ENCODE results near the gene FAM3A.

FAM3A gene

DNA sequence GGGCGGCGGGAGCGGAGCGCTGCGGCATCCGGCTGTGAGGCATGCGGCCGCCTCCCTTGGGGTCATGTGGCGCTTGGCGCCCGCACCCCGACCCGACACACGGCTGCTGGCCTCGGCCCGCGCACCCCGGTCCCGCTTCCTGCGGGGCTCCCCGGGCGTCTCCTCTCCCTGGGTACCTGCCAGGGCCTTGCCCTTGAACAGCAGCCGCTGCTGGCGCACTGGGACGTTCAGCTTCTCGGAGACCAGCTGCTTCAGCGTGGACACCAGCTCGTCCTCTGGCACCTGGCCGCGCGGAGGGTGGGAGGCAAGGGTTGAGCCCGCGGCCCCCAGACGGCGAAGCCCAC, 30.0 kb downstream of the FAM3A start:
- TF ChIP-seq, protein P1, sequence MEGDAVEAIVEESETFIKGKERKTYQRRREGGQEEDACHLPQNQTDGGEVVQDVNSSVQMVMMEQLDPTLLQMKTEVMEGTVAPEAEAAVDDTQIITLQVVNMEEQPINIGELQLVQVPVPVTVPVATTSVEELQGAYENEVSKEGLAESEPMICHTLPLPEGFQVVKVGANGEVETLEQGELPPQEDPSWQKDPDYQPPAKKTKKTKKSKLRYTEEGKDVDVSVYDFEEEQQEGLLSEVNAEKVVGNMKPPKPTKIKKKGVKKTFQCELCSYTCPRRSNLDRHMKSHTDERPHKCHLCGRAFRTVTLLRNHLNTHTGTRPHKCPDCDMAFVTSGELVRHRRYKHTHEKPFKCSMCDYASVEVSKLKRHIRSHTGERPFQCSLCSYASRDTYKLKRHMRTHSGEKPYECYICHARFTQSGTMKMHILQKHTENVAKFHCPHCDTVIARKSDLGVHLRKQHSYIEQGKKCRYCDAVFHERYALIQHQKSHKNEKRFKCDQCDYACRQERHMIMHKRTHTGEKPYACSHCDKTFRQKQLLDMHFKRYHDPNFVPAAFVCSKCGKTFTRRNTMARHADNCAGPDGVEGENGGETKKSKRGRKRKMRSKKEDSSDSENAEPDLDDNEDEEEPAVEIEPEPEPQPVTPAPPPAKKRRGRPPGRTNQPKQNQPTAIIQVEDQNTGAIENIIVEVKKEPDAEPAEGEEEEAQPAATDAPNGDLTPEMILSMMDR (IDR thresholded peaks at IDR 0.05; ENCODE audit: low read depth, low read length), result no peak

DNA sequence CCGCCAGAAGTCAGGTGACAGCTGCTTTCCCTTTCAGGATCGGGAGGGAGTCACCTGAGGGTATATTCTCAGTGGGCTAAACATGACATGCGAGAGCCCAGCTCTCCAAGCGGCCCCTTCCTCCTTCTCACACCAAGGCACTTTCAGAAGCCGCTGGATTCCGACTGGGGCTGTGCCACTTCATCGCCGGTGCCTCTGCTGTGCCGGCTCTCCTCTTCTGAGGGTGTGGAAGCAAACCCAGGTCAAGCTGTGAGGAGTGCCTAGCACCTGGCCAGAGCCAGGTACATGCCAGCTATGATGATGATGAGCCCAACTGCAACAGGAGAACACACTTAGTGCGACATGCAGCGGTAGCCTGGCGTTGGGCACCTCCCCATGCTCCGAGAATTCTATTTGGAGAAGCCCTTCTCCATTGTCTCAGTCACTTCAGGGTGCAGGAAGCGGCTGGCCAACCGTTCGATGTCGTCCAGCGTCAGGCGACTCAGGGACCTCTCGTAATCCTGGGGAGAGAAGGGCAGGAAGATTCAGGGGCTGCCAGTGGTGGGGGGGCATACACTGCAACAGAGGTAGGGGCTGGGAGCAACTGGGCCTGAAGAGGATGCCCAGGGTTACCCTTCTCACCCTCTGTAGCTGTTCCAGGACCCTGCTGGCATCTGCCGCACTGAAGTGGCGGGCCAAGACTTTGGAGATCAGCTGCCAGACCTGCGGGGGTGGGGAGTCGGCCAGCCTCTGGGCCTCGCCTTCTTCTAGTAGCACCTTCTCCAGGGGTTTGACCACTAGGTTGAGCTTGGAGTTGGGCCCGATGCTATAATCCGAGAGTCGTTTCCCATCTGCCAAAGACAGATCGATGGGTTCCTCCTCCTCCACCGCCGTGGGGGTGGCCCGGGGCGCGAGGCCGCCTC, 30.6 kb downstream of the FAM3A start:
- TF ChIP-seq, protein P1 (IDR thresholded peaks at IDR 0.05; ENCODE audit: low read depth, low read length), result no peak
- peak overlapping the region; percentile 59 for H3K4me3 ChIP-seq (ENCODE audit: low read depth, low read length)

More for the DNA sequence above, 30.0 kb downstream of the FAM3A start:
- peak overlapping the region; percentile 59 for H3K4me3 ChIP-seq (ENCODE audit: low read depth, low read length)

DNA sequence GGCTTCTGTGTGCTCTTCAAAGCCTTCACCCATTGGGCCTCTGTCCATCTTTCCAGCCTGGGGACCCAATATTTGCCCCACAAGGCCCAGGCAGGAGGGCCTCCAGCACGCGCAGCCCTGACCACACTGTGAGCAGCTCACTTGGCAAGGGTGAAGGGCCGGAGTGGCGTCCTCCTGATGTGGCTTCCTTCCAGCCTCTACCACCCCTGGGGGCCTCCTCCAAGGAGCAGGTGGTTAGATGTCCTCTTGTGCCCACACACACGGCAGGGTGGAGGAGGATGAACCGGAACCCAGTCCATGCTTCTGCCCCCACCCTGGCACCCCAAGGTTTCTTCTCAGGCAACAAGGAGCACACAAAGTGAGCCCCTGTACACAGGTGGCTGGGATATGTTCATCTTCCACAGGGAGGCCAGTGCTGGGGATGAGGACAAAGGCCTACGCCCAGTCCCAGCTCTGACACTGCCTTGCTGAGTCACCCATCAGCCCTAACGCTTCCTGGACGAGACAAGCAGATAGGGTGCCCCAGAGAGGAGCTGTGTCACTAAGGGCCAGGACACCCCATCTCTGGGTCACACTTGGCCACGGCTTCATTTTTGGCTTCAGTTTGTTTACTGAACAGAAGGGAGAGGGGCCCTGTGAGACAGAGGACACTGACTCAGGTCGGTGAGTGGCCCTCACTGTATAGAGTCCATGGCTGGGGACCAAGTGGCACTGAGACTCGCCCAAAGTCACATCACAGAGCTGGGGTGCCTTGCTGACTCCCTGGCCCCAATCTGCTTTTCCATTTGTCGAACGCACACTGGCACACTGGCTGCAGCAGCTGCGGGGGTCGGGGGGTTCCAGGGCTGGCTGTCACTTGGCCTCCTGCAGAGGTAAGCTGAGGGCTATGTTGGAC, 31.5 kb downstream of the FAM3A start:
- no peak overlapping the region for H3K4me3 ChIP-seq (ENCODE audit: low read depth, low read length)
- TF ChIP-seq, protein P1 (IDR thresholded peaks at IDR 0.05; ENCODE audit: low read depth, low read length), result no peak

DNA sequence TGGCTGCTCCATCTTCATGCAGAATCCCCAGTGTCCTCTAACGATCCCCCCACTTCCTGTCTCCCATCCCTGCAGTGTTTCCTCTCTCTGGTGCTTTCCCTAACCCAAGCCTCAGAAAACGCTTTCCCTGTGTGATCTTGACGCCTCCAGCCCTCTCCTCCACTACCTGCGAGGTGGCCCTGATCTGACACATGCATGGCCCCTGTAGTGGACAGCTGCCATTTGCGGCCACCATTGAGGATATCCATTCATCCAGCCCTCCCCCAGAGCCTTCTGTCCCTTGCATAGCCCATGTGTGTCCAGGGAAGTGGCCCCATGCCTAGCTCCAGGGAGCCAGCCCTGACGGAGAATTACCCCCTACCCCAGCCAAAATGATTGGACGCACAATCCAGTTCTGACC, 32.7 kb downstream of the FAM3A start:
- TF ChIP-seq, protein P1 (IDR thresholded peaks at IDR 0.05; ENCODE audit: low read depth, low read length), result no peak

DNA sequence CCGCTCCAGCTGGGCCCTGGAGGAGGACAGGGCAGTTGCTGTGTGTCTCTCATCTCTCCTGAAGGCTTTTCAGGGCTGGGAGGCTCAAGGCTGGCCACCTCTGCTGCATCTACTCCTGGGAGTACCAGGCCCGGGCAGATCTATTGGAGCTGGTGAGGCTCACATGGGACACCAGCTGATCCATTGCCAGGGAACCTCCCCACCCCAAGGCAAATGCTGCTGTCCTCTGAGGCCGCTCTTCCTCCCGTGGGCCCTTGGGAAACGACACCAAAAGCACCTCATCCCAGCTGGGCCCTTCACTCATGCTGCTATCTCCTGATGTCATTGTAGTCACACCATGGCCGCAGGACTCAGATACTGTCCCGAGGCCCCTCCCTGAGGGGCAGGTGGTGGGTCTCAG, 33.2 kb downstream of the FAM3A start:
- TF ChIP-seq, protein P1 (IDR thresholded peaks at IDR 0.05; ENCODE audit: low read depth, low read length), result no peak
- H3K4me3 ChIP-seq (ENCODE audit: low read depth, low read length), result no peak overlapping the region

More for the DNA sequence above, 32.7 kb downstream of the FAM3A start:
- H3K4me3 ChIP-seq (ENCODE audit: low read depth, low read length), result no peak overlapping the region

DNA sequence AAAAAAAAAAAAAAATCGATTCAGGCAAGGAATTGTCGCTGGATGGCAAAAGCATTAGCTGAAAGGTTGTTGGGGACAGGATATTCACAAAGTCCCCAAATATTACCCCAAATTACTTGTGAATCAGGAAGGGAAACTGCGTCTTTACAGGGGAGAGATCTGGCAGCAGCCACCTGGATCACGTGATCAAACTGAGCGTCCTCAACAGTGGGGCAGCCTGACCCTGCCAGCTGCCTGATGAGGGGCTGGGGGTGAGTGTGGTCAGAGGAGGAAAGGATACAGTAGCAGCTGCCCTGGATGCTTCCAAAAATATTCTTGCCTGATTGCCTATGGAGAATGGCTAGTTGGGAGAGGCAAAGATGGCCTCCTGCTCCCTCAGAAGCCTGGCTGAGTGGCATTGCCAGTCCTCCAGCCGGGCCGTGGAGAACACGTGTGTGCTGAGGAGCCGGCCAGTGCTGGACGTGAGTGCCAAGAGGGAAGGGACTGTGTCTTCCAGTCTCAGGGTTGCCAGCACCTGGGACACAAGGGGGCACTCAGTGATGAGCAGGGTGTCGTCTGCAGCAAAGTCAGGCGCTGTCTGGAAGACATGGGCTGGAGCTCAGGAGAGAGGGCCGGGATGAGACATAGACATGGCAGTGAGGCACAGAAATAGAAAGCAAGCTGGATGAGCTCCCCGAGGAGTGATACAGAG, 34.0 kb downstream of the FAM3A start:
- TF ChIP-seq, protein P1 (IDR thresholded peaks at IDR 0.05; ENCODE audit: low read depth, low read length), result no peak
- no peak overlapping the region for H3K4me3 ChIP-seq (ENCODE audit: low read depth, low read length)
